HCT116 (cell line): ENCODE data around the gene COL21A1. TPM values are rescaled to one million over a fixed set of nuclear protein-coding genes. Genes with fewer than 3 reads are reported as not detected.

Experiments used
- ATAC-seq: fragments of 200-7000 bp; cut with Tn5 transposase; 2 replicates; pipeline ENCODE4 v1.9.1; 2020; ENCODE audit warnings: mild to moderate bottlenecking, moderate library complexity
- BruUV-seq: library from RNA; stranded (reverse); fragments of 400-500 nt; replicated peaks from 2 replicates; lab custom pipeline; 2021; lab: Mats Ljungman, UMichigan
- CTCF ChIA-PET: fragments of 300-600 bp; sonication (Branson Sonifier 250); formaldehyde crosslinking; loops from one replicate; lab custom pipeline; 2021; ENCODE audit warnings: antibody characterized with exemption; lab: Charles Lee
- POLR2A ChIA-PET: fragments of 300-600, 350-600 bp; sonication (Branson Sonifier 250); formaldehyde crosslinking; loops from one replicate; lab custom pipeline; 2021; ENCODE audit warnings: antibody characterized with exemption; lab: Charles Lee
- RAD21 ChIA-PET, 2 experiments: fragments of 300-600 bp; sonication (Branson Sonifier 250); formaldehyde crosslinking; loops; one replicate each; lab custom pipeline; 2023; ENCODE audit warnings: low total read pairs in 2 of 2; ENCODE audit not compliant: uncharacterized antibody in 2 of 2, unreplicated experiment in 2 of 2, low non-redundant PET in 1 of 2; lab: Charles Lee
- DNase-seq: peaks from one replicate; pipeline ENCODE4 v3.0.0-alpha.2; 2010; ENCODE audit warnings: low read depth, low spot score
- H2AFZ ChIP-seq: fragments of 200-600 bp; shearing (Covaris generic), sonication (generic); 2 replicates; pipeline ENCODE4 v1.6.1; 2017; ENCODE audit warnings: low read depth, mixed run types, mixed read lengths, antibody characterized with exemption, low read length; ENCODE audit not compliant: poor library complexity, severe bottlenecking
- H3K27ac ChIP-seq: 2 replicates; pipeline ENCODE4 v1.5.1; 2012; ENCODE audit warnings: low read depth, low read length
- H3K27me3 ChIP-seq: fragments of 200-600 bp; sonication (generic); 2 replicates; pipeline ENCODE4 v1.6.1; 2016; ENCODE audit warnings: mixed run types, low read length, mixed read lengths; ENCODE audit not compliant: insufficient read depth
- H3K36me3 ChIP-seq, 2 experiments: fragments of 200-500 bp in 1 of 2; fragments of 200-600 bp in 1 of 2; sonication (Bioruptor generic) in 1 of 2; sonication (generic) in 1 of 2; 2 replicates each; pipeline versions ENCODE4 v1.5.1 to v1.6.1; 2014 to 2016; ENCODE audit warnings: low read length in 2 of 2, inconsistent platforms in 1 of 2, mixed read lengths in 1 of 2, mixed run types in 1 of 2; ENCODE audit not compliant: insufficient read depth in 2 of 2, control insufficient read depth in 1 of 2
- H3K4me1 ChIP-seq, 2 experiments: fragments of 200-600 bp in 1 of 2; sonication (generic) in 1 of 2; 2 replicates each; pipeline versions ENCODE4 v1.5.1 to v1.6.1; 2012 to 2017; ENCODE audit warnings: low read length in 2 of 2, inconsistent platforms in 1 of 2, mild to moderate bottlenecking in 1 of 2, mixed read lengths in 1 of 2, mixed run types in 1 of 2, moderate library complexity in 1 of 2; ENCODE audit not compliant: insufficient read depth in 2 of 2, control insufficient read depth in 1 of 2
- H3K4me2 ChIP-seq: fragments of 200-600 bp; sonication (generic); 2 replicates; pipeline ENCODE4 v1.6.1; 2017; ENCODE audit warnings: mixed run types, low read length, mixed read lengths
- H3K4me3 ChIP-seq, 2 experiments: fragments of 200-600 bp in 1 of 2; sonication (generic) in 1 of 2; replicated peaks in 1 of 2; 2 replicates each; pipeline ENCODE4 v1.5.1; 2011 to 2016; ENCODE audit warnings: low read length in 2 of 2, control low read depth in 1 of 2, low read depth in 1 of 2, mild to moderate bottlenecking in 1 of 2, mixed read lengths in 1 of 2, mixed run types in 1 of 2
- H3K79me2 ChIP-seq: fragments of 200-600 bp; sonication (generic); 2 replicates; pipeline ENCODE4 v1.6.1; 2017; ENCODE audit warnings: mild to moderate bottlenecking, mixed run types, low read length, moderate library complexity, mixed read lengths; ENCODE audit not compliant: insufficient read depth
- H3K9ac ChIP-seq: fragments of 200-600 bp; sonication (generic); 2 replicates; pipeline ENCODE4 v1.6.1; 2016; ENCODE audit warnings: low read length, mixed read lengths
- H3K9me2 ChIP-seq: fragments of 200-600 bp; sonication (generic), shearing (Covaris generic); 2 replicates; pipeline ENCODE4 v1.6.1; 2017; ENCODE audit warnings: mixed run types, mild to moderate bottlenecking, moderate library complexity; ENCODE audit not compliant: insufficient read depth
- H3K9me3 ChIP-seq, 2 experiments: fragments of 200-500 bp in 1 of 2; fragments of 200-600 bp in 1 of 2; sonication (Bioruptor generic) in 1 of 2; sonication (generic) in 1 of 2; 2 replicates each; pipeline ENCODE4 v1.6.1; 2014 to 2017; ENCODE audit warnings: low read length in 2 of 2, mixed read lengths in 2 of 2, inconsistent platforms in 1 of 2, low read depth in 1 of 2, mild to moderate bottlenecking in 1 of 2, mixed run types in 1 of 2, moderate library complexity in 1 of 2; ENCODE audit not compliant: control insufficient read depth in 1 of 2, insufficient read depth in 1 of 2
- H4K20me1 ChIP-seq: fragments of 200-600 bp; sonication (generic), shearing (Covaris generic); 2 replicates; pipeline ENCODE4 v1.6.1; 2017; ENCODE audit warnings: mixed run types, mild to moderate bottlenecking, moderate library complexity; ENCODE audit not compliant: insufficient read depth
- CBX3 ChIP-seq: IDR thresholded peaks from 2 replicates; pipeline ENCODE4 v1.6.1; 2012; ENCODE audit warnings: low read depth
- CEBPB ChIP-seq: IDR thresholded peaks from 2 replicates; pipeline ENCODE4 v1.6.1; 2012; ENCODE audit warnings: low read depth
- EGR1 ChIP-seq: IDR thresholded peaks from 2 replicates; pipeline ENCODE4 v1.6.1; 2012; ENCODE audit warnings: low read depth
- ELF1 ChIP-seq: IDR thresholded peaks from 2 replicates; pipeline ENCODE4 v1.6.1; 2012; ENCODE audit warnings: low read depth, borderline replicate concordance
- EZH2 ChIP-seq: fragments of 200-600 bp; sonication (generic); IDR thresholded peaks from 2 replicates; pipeline ENCODE4 v1.6.1; 2017; ENCODE audit warnings: antibody characterized with exemption, mixed run types
- EZH2phosphoT487 ChIP-seq: fragments of 200-600 bp; IDR thresholded peaks from 2 replicates; pipeline ENCODE4 v1.6.1; 2018; ENCODE audit warnings: antibody characterized with exemption, borderline replicate concordance
- FOSL1 ChIP-seq: IDR thresholded peaks from 2 replicates; pipeline ENCODE4 v1.6.1; 2012; ENCODE audit warnings: low read depth
- JUND ChIP-seq: IDR thresholded peaks from 2 replicates; pipeline ENCODE4 v1.6.1; 2012
- MAX ChIP-seq: IDR thresholded peaks from 2 replicates; pipeline ENCODE4 v1.6.1; 2012
- POLR2A ChIP-seq: IDR thresholded peaks from 2 replicates; pipeline ENCODE4 v1.7.0; 2011; ENCODE audit warnings: borderline replicate concordance; ENCODE audit not compliant: insufficient read depth, insufficient read length; ENCODE audit errors: extremely low read depth
- POLR2AphosphoS5 ChIP-seq: IDR thresholded peaks from 2 replicates; pipeline ENCODE4 v1.6.1; 2011; ENCODE audit warnings: mild to moderate bottlenecking, low read depth, low read length, moderate library complexity
- RAD21 ChIP-seq: IDR thresholded peaks from 2 replicates; pipeline ENCODE4 v1.6.1; 2012; ENCODE audit warnings: low read depth, mild to moderate bottlenecking
- REST ChIP-seq: IDR thresholded peaks from 2 replicates; pipeline ENCODE4 v1.6.1; 2012; ENCODE audit warnings: low read depth
- SIN3A ChIP-seq: IDR thresholded peaks from 2 replicates; pipeline ENCODE4 v1.6.1; 2012; ENCODE audit warnings: low read depth
- SP1 ChIP-seq: IDR thresholded peaks from 2 replicates; pipeline ENCODE4 v1.6.1; 2012; ENCODE audit warnings: low read depth
- ZFX ChIP-seq: fragments of 450-650 bp; IDR thresholded peaks from 2 replicates; pipeline ENCODE4 v1.6.1; 2017
- intact Hi-C: fragments of 100-400 bp; cut with micrococcal nuclease; formaldehyde crosslinking; loops from 2 replicates; pipeline ENCODE4 v1.10.0; 2022
- total RNA-seq: library from RNA; stranded (reverse); gene quantifications from one replicate; pipeline ENCODE4 v1.2.1, GENCODE V29; 2021; ENCODE audit not compliant: unreplicated experiment
- TF ChIP-seq, protein P1 (sequence below), 3 experiments: fragments of 200-600 bp in 1 of 3; sonication (generic) in 1 of 3; IDR thresholded peaks in 2 of 3; conservative IDR thresholded peaks in 1 of 3; 2 replicates each; pipeline ENCODE4 v1.5.1; 2012 to 2017; ENCODE audit warnings: low read depth in 2 of 3, low read length in 2 of 3, antibody characterized with exemption in 1 of 3, borderline replicate concordance in 1 of 3, control low read depth in 1 of 3, mild to moderate bottlenecking in 1 of 3, mixed read lengths in 1 of 3, mixed run types in 1 of 3, moderate library complexity in 1 of 3; ENCODE audit not compliant: insufficient read depth in 1 of 3

Gene COL21A1
- total RNA-seq, 1 experiment from 2014 or later = not detected

DNA sequence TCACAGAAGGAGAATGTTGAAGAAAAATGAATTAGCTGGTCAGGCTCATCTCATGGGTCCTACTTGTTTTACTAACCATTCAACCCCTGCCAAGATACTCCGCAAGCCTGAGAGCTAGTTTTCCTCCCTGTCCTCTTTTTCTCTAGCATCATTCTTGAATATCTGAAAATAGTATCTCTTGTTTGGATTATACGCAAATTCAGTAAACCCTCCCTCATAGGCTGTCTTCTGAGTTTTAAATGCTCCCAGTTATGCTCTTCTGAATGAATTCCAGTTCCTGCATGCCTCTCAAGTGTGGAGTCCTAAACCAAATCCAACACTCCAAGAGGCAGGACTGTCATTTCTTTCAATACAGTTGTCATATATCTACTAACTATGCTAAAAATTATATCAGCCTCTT lies 99.6 kb downstream of the COL21A1 start:
- no peak for DNase-seq
- CTCF ChIA-PET = no interaction called here
- intact Hi-C loops = no loop called here
- Histone ChIP-seq H3K9me3 (no peaks in the 10 kb centered on the region), H3K27ac (no peak overlapping the region), H3K9ac (no peak overlapping the region), H3K36me3 (no peaks in the 10 kb centered on the region), H3K4me3 (no peak overlapping the region), H3K4me2 (no peak overlapping the region), H3K4me1 (no peaks in the 10 kb centered on the region), H3K79me2 (no peaks in the 10 kb centered on the region)
- POLR2A ChIA-PET = no interaction called here
- BruUV-seq = no TSS peak
- RAD21 ChIA-PET = no interaction called here
- TF ChIP-seq ZFX (no peak), SIN3A (no peak), RAD21 (no peak), ELF1 (no peak), POLR2AphosphoS5 (no peak), POLR2A (no peak), CEBPB (no peak), REST (no peak)
- TF ChIP-seq, all 23 proteins: peak for 0
- no peaks in the 10 kb centered on the region for H4K20me1 ChIP-seq
- H3K27me3 ChIP-seq = no peaks in the 10 kb centered on the region
- ATAC-seq = no peak
- H2AFZ ChIP-seq = no peak overlapping the region
- no peaks in the 10 kb centered on the region for H3K9me2 ChIP-seq

DNA sequence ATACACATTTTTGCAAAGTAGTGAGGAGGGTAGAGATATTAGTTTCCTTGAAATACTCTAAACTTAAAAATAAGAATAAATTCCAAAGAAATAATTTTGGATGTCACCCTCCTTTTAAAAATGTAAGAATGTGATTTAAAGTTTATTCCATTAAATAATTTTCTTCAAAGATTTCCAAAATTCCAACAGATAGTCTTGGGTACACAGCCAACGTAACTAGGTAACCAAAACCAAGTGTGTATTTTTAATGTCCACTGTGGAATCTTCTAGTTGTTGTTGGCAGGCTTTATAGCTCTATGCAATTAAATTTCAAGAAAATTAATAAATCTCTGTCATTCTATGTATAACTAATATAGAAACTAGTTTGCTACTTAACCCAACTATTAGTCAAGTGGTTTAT lies 101.3 kb downstream of the COL21A1 start:
- no TSS peak for BruUV-seq
- ChIA-PET POLR2A (no interaction called here), RAD21 (no interaction called here), CTCF (no interaction called here)
- Histone ChIP-seq H3K9ac (no peak overlapping the region), H4K20me1 (no peaks in the 10 kb centered on the region), H3K9me2 (no peaks in the 10 kb centered on the region), H3K27ac (no peak overlapping the region), H2AFZ (no peak overlapping the region), H3K4me1 (no peaks in the 10 kb centered on the region), H3K36me3 (no peaks in the 10 kb centered on the region), H3K4me3 (no peak overlapping the region), H3K4me2 (no peak overlapping the region), H3K79me2 (no peaks in the 10 kb centered on the region), H3K27me3 (no peaks in the 10 kb centered on the region), H3K9me3 (no peaks in the 10 kb centered on the region)
- DNase-seq = no peak
- intact Hi-C loops = no loop called here
- ATAC-seq = no peak
- TF ChIP-seq FOSL1 = no peak
- TF ChIP-seq EGR1 = no peak
- TF ChIP-seq JUND = no peak
- no peak for TF ChIP-seq CEBPB
- TF ChIP-seq SIN3A = no peak
- no peak for TF ChIP-seq MAX
- TF ChIP-seq ELF1 = no peak
- no peak for TF ChIP-seq RAD21
- no peak for TF ChIP-seq POLR2A
- TF ChIP-seq, protein P1, sequence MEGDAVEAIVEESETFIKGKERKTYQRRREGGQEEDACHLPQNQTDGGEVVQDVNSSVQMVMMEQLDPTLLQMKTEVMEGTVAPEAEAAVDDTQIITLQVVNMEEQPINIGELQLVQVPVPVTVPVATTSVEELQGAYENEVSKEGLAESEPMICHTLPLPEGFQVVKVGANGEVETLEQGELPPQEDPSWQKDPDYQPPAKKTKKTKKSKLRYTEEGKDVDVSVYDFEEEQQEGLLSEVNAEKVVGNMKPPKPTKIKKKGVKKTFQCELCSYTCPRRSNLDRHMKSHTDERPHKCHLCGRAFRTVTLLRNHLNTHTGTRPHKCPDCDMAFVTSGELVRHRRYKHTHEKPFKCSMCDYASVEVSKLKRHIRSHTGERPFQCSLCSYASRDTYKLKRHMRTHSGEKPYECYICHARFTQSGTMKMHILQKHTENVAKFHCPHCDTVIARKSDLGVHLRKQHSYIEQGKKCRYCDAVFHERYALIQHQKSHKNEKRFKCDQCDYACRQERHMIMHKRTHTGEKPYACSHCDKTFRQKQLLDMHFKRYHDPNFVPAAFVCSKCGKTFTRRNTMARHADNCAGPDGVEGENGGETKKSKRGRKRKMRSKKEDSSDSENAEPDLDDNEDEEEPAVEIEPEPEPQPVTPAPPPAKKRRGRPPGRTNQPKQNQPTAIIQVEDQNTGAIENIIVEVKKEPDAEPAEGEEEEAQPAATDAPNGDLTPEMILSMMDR (IDR thresholded peaks at IDR 0.05 in 2 of 3, conservative IDR thresholded peaks at IDR 0.05 in 1 of 3; ENCODE audit: borderline replicate concordance in 1 of 3, insufficient read depth in 1 of 3, low read depth in 2 of 3, low read length in 2 of 3) = no peak
- no peak for TF ChIP-seq EZH2phosphoT487
- TF ChIP-seq CBX3 = no peak
- TF ChIP-seq ZFX = no peak
- no peak for TF ChIP-seq EZH2
- TF ChIP-seq POLR2AphosphoS5 = no peak
- no peak for TF ChIP-seq SP1
